Activated naive CD4-positive, alpha-beta T cell treated with anti-CD3 and anti-CD28 coated beads for 36 hours (primary cell): ENCODE results near the gene ERFE. TPM values are rescaled to one million over a fixed set of nuclear protein-coding genes. Genes with fewer than 3 reads are reported as not detected.

Experiments
- CTCF ChIA-PET: fragments of 350-600 bp; sonication (Branson Sonifier 250); formaldehyde crosslinking; loops from one replicate; lab custom pipeline; 2021; ENCODE audit warnings: antibody characterized with exemption; lab: Charles Lee
- DNase-seq: peaks from one replicate; pipeline ENCODE4 v3.0.0-alpha.2; 2020
- H3K27ac Mint-ChIP-seq: one replicate; pipeline ENCODE4 v1.8.0; 2021; ENCODE audit warnings: mild to moderate bottlenecking, mixed read lengths
- H3K27me3 Mint-ChIP-seq: one replicate; pipeline ENCODE4 v1.8.0; 2021; ENCODE audit warnings: low read depth, mixed read lengths
- H3K36me3 Mint-ChIP-seq: one replicate; pipeline ENCODE4 v1.8.0; 2021; ENCODE audit warnings: low read depth, mixed read lengths
- H3K4me1 Mint-ChIP-seq: one replicate; pipeline ENCODE4 v1.8.0; 2021; ENCODE audit warnings: low read depth, mixed read lengths
- H3K4me3 Mint-ChIP-seq: one replicate; pipeline ENCODE4 v1.8.0; 2021; ENCODE audit warnings: mild to moderate bottlenecking, moderate library complexity, mixed read lengths
- H3K9me3 Mint-ChIP-seq: one replicate; pipeline ENCODE4 v1.8.0; 2021; ENCODE audit warnings: mixed read lengths
- intact Hi-C: fragments of 100-400 bp; cut with micrococcal nuclease; formaldehyde crosslinking; loops from one replicate; pipeline ENCODE4 v1.15.1; 2023
- total RNA-seq, 2 experiments: library from RNA; stranded (reverse); gene quantifications; one replicate each; pipeline ENCODE4 v1.2.3, GENCODE V29; 2021

The ERFE gene
- total RNA-seq, 2 experiments from 2014 or later, result 0.40 TPM; not detected in 1

DNA sequence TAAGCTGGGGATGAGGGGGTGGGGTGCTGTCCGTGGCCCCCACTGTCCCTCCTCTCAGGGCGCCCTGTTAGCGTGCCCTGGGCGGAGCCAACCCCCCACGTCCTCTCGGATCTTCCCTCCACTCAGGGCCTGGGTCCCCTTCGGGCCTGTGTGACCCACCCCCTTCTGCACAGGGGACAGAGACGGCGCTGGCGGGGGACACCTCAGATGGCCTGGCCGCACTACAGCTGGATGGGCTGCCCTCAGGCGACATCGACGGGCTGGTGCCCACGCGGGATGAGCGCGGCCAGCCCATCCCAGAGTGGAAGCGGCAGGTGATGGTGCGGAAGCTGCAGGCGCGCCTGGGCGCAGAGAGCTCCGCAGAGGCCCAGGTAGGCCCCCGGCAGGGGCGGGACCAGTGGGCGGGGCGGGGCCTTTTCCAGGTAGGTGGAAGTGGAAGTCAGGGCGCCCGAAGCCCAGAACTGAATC is 30.2 kb upstream of the ERFE start:
- H3K27ac Mint-ChIP-seq, result no peak overlapping the region
- no peak overlapping the region for H3K4me3 Mint-ChIP-seq
- no peaks in the 10 kb centered on the region for H3K4me1 Mint-ChIP-seq
- H3K36me3 Mint-ChIP-seq, result no peaks in the 10 kb centered on the region
- CTCF ChIA-PET, result no interaction called here
- H3K27me3 Mint-ChIP-seq, result no peaks in the 10 kb centered on the region
- no peak for DNase-seq
- H3K9me3 Mint-ChIP-seq, result no peaks in the 10 kb centered on the region
- intact Hi-C loops, result no loop called here

DNA sequence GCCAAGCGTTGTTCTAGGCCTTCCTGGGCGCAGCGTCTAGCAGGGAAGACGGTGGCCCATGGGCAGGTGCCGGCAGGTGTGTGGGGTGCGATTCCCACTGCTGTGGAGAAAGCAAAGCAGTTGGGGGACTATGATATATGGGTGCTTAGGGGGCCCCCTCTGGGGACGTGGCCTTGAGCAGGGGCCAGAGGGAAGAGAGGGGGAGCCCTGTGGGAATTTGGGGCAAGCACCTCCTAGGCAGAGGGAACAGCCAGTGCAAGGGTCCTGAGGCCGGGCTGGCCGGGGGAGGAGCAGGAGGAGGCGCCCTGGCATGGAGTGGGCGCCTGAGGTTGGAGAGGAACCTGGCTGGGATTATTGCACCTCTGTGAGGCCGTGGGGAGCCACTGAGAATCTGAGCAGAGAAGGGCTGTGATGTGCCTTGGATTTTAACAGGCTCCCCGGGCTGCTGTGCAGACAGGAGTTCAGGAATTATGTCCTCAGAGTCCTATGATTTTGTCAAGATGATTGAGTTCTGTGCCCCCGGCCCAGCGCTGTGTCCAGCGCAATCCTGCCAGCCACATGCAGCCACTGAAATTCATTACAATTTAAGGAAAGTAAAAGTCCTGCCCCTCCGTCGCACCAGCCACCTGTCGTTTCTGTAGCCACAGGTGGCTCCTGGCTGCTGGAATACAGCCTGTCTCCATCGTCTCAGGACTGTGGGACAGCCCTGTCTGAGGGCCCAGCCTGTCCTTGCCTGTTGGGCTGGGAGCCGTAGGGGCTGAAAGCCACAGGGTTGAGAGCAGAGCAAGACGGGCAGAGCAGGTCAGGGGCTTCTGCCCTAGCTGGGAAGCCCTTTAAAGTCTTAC is 29.4 kb upstream of the ERFE start:
- Mint-ChIP-seq H3K4me3 (no peak overlapping the region), H3K27ac (no peak overlapping the region), H3K9me3 (no peaks in the 10 kb centered on the region), H3K4me1 (no peaks in the 10 kb centered on the region), H3K36me3 (no peaks in the 10 kb centered on the region), H3K27me3 (no peaks in the 10 kb centered on the region)
- intact Hi-C loops, result no loop called here
- DNase-seq, result no peak
- CTCF ChIA-PET, result interaction anchor here (1.3 kb wide), 1 partner anchor 10 kb away, joined by 4 read pairs; no protein-coding TSS in a partner anchor

DNA sequence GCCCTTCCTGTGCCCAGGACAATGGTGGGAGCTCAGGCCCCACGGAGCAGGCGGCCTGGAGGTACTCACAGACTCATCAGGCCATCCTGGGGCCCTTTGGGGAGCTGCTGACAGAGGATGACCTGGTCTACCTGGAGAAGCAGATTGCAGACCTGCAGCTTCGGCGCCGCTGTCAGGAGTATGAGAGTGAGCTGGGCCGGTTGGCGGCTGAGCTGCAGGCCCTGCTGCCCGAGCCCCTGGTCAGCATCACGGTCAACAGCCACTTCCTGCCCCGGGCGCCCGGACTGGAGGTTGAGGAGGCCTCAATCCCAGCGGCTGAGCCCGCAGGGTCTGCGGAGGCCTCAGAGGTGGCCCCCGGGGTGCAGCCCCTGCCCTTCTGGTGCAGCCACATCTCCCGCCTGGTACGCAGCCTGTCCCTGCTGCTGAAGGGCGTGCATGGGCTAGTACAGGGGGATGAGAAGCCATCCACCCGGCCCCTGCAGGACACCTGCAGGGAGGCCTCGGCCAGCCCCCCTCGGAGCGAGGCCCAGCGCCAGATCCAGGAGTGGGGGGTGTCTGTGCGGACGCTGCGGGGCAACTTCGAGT is 28.6 kb upstream of the ERFE start:
- H3K4me3 Mint-ChIP-seq, result no peak overlapping the region
- no peaks in the 10 kb centered on the region for H3K36me3 Mint-ChIP-seq
- no peaks in the 10 kb centered on the region for H3K4me1 Mint-ChIP-seq
- no peak for DNase-seq
- intact Hi-C loops, result no loop called here
- H3K27ac Mint-ChIP-seq, result no peak overlapping the region
- H3K9me3 Mint-ChIP-seq, result no peaks in the 10 kb centered on the region
- CTCF ChIA-PET, result interaction anchor here (1.3 kb wide), 1 partner anchor 10 kb away, joined by 4 read pairs; no protein-coding TSS in a partner anchor
- H3K27me3 Mint-ChIP-seq, result no peaks in the 10 kb centered on the region

DNA sequence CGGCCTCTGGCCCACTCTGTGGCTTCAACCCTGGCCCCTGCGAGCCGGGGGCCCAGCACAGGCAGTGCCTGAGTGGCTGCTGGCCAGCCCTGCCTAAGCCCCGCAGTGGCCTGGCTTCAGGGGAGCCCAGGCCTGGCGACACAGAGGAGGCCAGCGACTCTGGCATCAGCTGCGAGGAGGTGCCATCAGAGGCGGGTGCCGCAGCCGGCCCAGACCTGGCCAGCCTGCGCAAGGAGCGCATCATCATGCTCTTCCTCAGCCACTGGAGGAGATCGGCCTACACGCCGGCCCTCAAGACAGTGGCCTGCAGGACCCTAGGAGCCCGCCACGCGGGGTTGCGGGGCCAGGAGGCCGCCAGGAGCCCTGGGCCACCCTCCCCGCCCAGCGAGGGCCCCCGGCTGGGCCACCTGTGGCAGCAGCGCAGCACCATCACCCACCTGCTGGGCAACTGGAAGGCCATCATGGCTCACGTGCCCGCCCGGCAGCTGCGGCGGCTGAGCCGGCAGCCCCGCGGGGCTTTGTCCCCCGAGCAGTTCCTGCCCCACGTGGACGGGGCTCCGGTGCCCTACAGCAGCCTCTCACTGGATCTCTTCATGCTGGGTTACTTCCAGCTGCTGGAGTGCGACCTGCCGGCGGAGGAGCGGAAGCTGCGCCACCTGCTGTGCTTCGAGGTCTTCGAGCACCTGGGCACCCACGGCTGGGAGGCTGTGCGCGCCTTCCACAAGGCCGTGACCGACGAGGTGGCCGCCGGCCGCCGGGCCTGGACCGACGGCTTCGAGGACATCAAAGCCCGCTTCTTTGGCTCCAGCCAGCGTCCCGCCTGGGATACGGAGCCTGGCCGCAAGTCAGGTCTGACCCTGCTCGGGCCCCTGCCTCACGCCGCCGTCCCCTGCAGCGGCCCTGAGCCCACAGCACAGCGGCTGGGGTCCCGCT is 27.8 kb upstream of the ERFE start:
- Mint-ChIP-seq H3K27me3 (no peaks in the 10 kb centered on the region), H3K4me3 (no peak overlapping the region), H3K9me3 (no peaks in the 10 kb centered on the region), H3K36me3 (no peaks in the 10 kb centered on the region), H3K4me1 (no peaks in the 10 kb centered on the region), H3K27ac (no peak overlapping the region)
- intact Hi-C loops, result no loop called here
- CTCF ChIA-PET, result no interaction called here
- DNase-seq, result no peak

DNA sequence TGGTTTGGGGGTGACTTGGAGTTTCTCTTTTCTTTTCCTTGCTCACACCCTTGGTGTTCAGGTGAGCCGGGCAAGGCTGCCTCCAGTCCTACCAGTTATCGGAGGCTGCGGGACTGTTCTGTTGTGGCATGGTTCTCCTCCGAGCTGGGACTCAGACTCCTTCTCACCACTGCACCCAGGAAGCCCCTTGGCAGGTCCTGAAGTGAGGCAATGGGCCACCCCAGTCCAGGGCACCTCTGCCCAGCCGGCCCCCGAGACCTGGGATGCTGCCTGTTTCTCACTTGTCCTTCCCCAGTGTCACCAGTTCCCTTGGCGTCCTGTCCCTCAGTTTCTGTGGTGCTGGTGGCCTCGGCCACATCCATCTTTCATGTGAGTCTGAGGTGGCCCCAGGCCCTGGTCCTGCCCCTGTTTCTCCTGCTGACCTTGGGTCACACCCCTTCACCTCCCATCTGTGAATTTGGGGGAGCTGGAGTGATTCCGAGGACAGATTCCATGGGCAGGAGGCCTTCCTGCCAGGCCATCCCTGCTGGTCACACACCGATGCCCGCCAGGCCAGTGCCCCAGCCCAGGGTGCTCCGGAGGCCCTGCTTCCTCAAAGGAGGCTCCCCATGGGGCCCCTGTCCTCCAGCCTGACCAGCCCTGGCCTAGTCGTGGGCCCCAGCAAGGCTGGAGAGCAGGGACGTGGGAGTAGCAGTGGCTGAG is 26.9 kb upstream of the ERFE start:
- Mint-ChIP-seq H3K27ac (no peak overlapping the region), H3K36me3 (no peaks in the 10 kb centered on the region), H3K4me1 (no peaks in the 10 kb centered on the region), H3K4me3 (no peak overlapping the region), H3K9me3 (no peaks in the 10 kb centered on the region), H3K27me3 (no peaks in the 10 kb centered on the region)
- no peak for DNase-seq
- CTCF ChIA-PET, result no interaction called here
- intact Hi-C loops, result no loop called here

DNA sequence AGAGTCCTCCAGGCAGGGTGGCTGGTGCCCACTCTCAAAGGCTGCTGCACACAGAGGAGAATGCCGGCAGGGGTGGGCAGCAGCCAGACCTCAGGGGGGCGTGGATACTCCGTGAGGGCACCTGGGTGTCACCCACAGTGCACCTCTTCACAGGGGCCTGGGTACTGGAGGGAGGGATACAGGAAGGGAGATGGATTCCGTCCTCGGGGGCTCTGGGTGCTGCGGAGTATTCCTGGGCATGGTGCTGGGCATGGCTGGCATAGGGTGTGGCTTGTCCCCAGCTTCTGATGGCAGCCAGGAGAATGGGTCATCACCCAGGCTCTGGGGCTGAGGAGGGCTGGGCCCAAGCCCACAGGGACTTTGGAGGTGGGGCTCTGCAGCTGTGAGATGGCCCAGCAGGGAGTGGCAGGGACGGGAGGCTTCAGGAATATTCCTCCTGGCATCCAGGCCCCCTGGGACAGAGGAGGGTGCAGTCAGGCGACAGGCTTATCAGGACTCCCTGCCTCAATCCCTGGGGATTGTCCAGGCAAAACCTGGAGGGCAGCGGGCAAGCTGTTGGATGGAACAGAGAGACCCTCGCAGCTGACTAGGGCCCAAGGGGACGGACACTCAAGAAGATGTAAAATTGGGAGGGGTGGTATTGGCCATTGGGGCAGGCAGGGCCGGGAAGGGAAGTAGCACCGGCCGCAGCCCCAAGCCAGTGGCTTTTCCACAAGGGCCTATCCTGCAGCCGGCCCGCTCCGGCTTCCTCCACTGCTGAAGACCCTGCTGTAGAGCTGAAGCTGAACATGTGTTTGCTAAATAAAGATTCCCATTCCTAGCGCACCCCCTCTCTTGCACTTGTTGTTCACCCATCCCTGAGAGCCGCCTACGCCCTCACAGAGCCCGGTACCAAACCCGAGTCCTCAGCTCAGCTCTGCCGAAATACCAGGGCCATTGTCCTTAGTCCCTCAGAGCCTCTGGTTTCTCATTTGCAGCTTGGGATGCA is 26.0 kb upstream of the ERFE start:
- Mint-ChIP-seq H3K36me3 (no peaks in the 10 kb centered on the region), H3K4me1 (no peaks in the 10 kb centered on the region), H3K27me3 (no peaks in the 10 kb centered on the region), H3K9me3 (no peaks in the 10 kb centered on the region), H3K27ac (no peak overlapping the region), H3K4me3 (no peak overlapping the region)
- CTCF ChIA-PET, result no interaction called here
- DNase-seq, result no peak
- intact Hi-C loops, result no loop called here

DNA sequence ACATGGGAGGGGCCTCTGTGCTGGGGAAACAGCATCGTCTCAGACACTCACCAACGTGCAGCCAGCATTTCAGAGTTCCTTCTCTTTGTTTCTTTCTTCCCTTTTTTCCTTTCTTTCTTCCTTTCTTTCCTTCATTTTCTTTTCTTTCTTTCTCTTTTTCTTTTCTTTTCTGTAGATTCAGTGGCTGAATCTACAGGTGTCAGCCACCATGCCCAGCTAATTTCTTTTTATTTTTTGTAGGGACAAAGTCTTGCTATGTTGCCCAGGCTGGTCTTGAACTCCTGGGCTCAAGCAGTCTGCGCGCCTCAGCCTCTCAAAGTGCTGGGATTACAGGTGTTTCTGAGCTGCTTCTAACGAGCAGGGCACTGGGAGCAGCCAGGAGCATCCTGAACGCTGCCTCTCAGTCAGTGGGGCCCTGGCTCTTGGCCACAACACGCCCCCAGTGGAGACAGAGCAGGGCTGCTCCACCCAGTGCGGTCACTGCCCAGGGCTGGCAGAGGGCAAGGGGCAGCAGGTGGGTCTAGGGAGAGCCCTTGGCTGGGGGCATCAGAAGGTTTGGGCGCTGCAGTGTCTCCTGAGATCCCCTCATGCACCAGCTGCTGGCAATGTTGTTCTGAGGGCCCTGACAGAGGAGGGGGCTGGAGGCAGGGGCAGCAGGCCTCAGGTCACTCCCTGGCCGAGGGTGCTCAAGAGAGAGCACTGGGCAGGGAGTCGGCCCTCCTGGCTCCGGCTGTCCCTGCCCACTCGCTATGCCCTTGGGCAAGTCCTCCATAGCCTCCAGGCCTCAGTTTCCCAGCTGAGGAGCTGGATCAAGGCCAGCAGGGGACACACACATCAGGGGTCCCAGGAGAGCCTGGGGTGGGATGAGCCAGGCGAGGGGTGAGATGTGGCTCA is 25.0 kb upstream of the ERFE start:
- no peaks in the 10 kb centered on the region for H3K9me3 Mint-ChIP-seq
- intact Hi-C loops, result no loop called here

DNA sequence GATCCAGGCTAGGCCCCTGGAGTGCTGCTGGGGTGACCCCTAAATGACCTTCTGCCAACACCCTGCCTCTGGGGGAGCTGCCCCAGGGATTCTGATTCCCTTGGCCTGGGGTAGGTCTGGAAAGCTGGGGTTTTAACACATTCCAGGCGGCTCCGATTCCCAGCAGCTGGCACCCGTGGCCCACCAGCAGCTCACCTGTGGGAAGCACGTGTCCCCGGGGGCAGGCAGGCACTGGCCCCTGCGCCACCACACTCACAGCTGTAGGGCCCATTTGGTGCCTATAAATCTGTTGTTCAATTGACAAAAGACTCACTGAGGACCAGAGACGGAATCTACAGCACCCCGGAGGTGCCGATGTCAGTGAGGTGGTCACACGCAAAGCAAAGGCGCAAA is 24.4 kb upstream of the ERFE start:
- intact Hi-C loops, result no loop called here
- no peak overlapping the region for H3K4me3 Mint-ChIP-seq
- H3K9me3 Mint-ChIP-seq, result no peaks in the 10 kb centered on the region
- no peaks in the 10 kb centered on the region for H3K27me3 Mint-ChIP-seq
- no peaks in the 10 kb centered on the region for H3K4me1 Mint-ChIP-seq
- no peaks in the 10 kb centered on the region for H3K36me3 Mint-ChIP-seq
- CTCF ChIA-PET, result no interaction called here
- H3K27ac Mint-ChIP-seq, result no peak overlapping the region
- DNase-seq, result no peak

More for the DNA sequence above, 25.0 kb upstream of the ERFE start:
- Mint-ChIP-seq H3K27ac (no peak overlapping the region), H3K27me3 (no peaks in the 10 kb centered on the region), H3K4me1 (no peaks in the 10 kb centered on the region), H3K36me3 (no peaks in the 10 kb centered on the region), H3K4me3 (no peak overlapping the region)
- no peak for DNase-seq
- CTCF ChIA-PET, result no interaction called here

DNA sequence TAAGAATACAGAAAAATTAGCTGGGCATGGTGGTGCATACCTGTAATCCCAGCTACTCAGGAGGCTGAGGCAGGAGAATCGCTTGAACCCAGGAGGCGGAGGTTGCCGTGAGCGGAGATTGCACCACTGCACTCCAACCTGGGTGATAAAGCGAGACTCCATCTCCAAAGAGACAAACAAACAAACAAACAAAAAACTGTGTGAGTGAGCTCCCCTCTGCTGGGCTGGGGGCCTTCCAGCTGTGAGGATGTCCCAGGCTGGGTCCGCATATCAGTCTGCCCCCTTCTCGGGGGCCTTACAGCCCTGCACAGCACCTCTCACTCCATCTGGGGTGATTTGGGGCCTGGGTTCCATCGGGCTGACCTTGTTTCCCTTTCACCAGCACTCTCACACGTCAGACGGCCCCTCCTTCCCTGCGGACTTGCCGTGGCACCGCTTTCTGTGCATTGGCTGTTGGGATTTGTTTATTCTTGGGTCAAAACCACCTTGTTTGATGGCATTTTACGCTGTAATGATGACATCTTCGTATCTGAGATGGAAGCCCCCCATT is 23.1 kb upstream of the ERFE start:
- CTCF ChIA-PET, result no interaction called here
- Mint-ChIP-seq H3K4me1 (no peaks in the 10 kb centered on the region), H3K9me3 (no peaks in the 10 kb centered on the region), H3K4me3 (no peak overlapping the region), H3K27ac (no peak overlapping the region), H3K36me3 (no peaks in the 10 kb centered on the region), H3K27me3 (no peaks in the 10 kb centered on the region)
- intact Hi-C loops, result no loop called here
- DNase-seq, result no peak

DNA sequence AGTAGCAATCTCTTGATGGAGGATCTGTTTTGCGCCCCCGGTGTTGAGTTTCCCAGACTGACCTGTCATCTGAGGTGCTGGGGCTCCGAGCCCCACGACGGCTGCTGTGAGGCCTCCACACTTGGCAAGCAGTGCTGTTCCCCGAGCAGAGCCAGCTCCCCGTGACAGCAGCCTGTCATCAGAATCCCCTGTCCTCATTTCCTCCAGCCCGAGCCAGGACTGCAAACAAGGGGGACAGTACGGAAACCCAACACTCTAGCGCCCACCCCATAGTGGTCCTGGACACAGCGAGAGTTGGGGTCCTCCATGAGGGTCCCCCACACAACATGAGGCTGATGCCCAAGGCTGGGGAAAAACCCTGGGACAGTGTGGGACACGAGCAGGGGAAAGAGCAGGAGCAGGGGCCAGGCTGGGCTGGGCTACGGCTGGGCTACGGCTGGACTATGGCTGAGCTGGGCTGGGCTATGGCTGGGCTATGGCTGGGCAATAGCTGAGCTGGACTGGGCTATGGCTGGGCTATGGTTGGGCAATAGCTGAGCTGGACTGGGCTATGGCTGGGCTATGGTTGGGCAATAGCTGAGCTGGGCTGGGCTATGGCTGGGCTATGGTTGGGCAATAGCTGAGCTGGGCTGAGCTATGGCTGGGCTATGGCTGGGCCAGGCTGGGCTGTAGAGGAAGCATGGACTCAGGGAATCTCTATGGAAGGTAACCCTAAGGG is 21.8 kb upstream of the ERFE start:
- no peaks in the 10 kb centered on the region for H3K36me3 Mint-ChIP-seq

More for the DNA sequence above, 21.8 kb upstream of the ERFE start:
- H3K27me3 Mint-ChIP-seq, result no peaks in the 10 kb centered on the region
- no peak overlapping the region for H3K27ac Mint-ChIP-seq
- no peak for DNase-seq
- intact Hi-C loops, result no loop called here
- no peak overlapping the region for H3K4me3 Mint-ChIP-seq
- H3K4me1 Mint-ChIP-seq, result peaks cover 5% of the 10 kb centered on the region
- no peaks in the 10 kb centered on the region for H3K9me3 Mint-ChIP-seq
- CTCF ChIA-PET, result no interaction called here
